Ascending aorta (tissue), 2 donors: Measurements from ENCODE around the gene FAM110D. TPM values are rescaled to one million over a fixed set of nuclear protein-coding genes. Genes with fewer than 3 reads are reported as not detected.

Experiments used
- DNase-seq, 2 donors: peaks; one replicate each; pipeline ENCODE4 v3.0.0-alpha.2; 2019; ENCODE audit warnings: low spot score in 2 of 2
- H3K27ac ChIP-seq, 2 donors: fragments of 200-600 bp; sonication (generic); one replicate each; pipeline ENCODE4 v1.5.1; 2016 to 2017; ENCODE audit warnings: mild to moderate bottlenecking in 1 of 2
- H3K27me3 ChIP-seq: fragments of 200-600 bp; sonication (generic); one replicate; pipeline ENCODE4 v1.5.1; 2017
- H3K36me3 ChIP-seq, 2 donors: fragments of 200-600 bp; sonication (generic); one replicate each; pipeline ENCODE4 v1.5.1; 2016
- H3K4me1 ChIP-seq, 2 donors: fragments of 200-600 bp; sonication (generic); one replicate each; pipeline ENCODE4 v1.5.1; 2016 to 2017; ENCODE audit warnings: mild to moderate bottlenecking in 1 of 2
- H3K4me3 ChIP-seq, 2 donors: fragments of 200-600 bp; sonication (generic); one replicate each; pipeline ENCODE4 v1.5.1; 2016 to 2017; ENCODE audit warnings: mild to moderate bottlenecking in 1 of 2
- H3K9me3 ChIP-seq, 2 donors: fragments of 200-600 bp; sonication (generic); one replicate each; pipeline ENCODE4 v1.5.1; 2016
- CTCF ChIP-seq, 3 experiments: fragments of 200-600 bp in 2 of 3; fragments of 450-650 bp in 1 of 3; sonication (generic) in 2 of 3; IDR thresholded peaks; one replicate each; pipeline ENCODE4 v1.5.1; 2016 to 2019; ENCODE audit warnings: antibody characterized with exemption in 3 of 3, mild to moderate bottlenecking in 1 of 3, moderate library complexity in 1 of 3
- intact Hi-C: fragments of 100-400 bp; cut with DNase I; formaldehyde crosslinking; loops from one replicate; pipeline ENCODE4 v1.15.1; 2023
- total RNA-seq: library from RNA; depleted of rRNA; stranded (reverse); fragments of >200 nt; gene quantifications from one replicate; pipeline ENCODE4 v1.1.0, GENCODE V29; 2016

The FAM110D gene
- total RNA-seq, 1 donor from 2014 or later: 60.0 TPM

- Histone ChIP-seq H3K27me3 (no peaks in the 10 kb centered on the region), H3K27ac (peak overlapping the region in 1 of 2 donors; percentile 24)
- no peak for DNase-seq
These were observed 490 bp upstream of the FAM110D start for GRCh38 chr1:26158271-26158907.

GRCh38 chr1:26159743-26160039 is 812 bp downstream of the FAM110D start:
- Histone ChIP-seq H3K4me1 (peaks cover 6 to 8% of the 10 kb centered on the region in 2 donors), H3K4me3 (peak overlapping the region in 1 of 2 donors; percentile 32), H3K27ac (no peak overlapping the region), H3K27me3 (no peaks in the 10 kb centered on the region), H3K36me3 (no peaks in the 10 kb centered on the region), H3K9me3 (no peaks in the 10 kb centered on the region)
- TF ChIP-seq CTCF (IDR thresholded peaks at IDR 0.05): no peak
- intact Hi-C loops: loop anchor here (5.0 to 10.0 kb wide), 3 partner anchors 122 to 1517 kb away; partner anchors contain the start of genes DHDDS and SRRM1
- DNase-seq: no peak

More at GRCh38 chr1:26158271-26158907, 490 bp upstream of the FAM110D start:
- peaks cover 5 to 6% of the 10 kb centered on the region in 2 donors for H3K4me1 ChIP-seq
- TF ChIP-seq CTCF (IDR thresholded peaks at IDR 0.05): no peak
- no peak overlapping the region for H3K4me3 ChIP-seq
- intact Hi-C loops: no loop called here
- no peaks in the 10 kb centered on the region for H3K36me3 ChIP-seq
- no peaks in the 10 kb centered on the region for H3K9me3 ChIP-seq

GRCh38 chr1:26160527-26161414 is 1.9 kb downstream of the FAM110D start:
- no peak for DNase-seq
- Histone ChIP-seq H3K4me3 (peak overlapping the region; percentile 59 to 76), H3K9me3 (no peaks in the 10 kb centered on the region), H3K27me3 (no peaks in the 10 kb centered on the region), H3K36me3 (no peaks in the 10 kb centered on the region), H3K27ac (peak overlapping the region in 1 of 2 donors; percentile 7), H3K4me1 (peaks cover 6 to 8% of the 10 kb centered on the region in 2 donors)
- no peak for TF ChIP-seq CTCF (IDR thresholded peaks at IDR 0.05)
- intact Hi-C loops: loop anchor here (5.0 to 10.0 kb wide), 3 partner anchors 123 to 1518 kb away; partner anchors contain the start of genes DHDDS and SRRM1

GRCh38 chr1:26161415-26162219 is 2.7 kb downstream of the FAM110D start:
- peak in 1 of 3 experiments; percentile 20 for TF ChIP-seq CTCF (IDR thresholded peaks at IDR 0.05)
- Histone ChIP-seq H3K27me3 (no peaks in the 10 kb centered on the region), H3K4me1 (peaks cover 6 to 8% of the 10 kb centered on the region in 2 donors), H3K36me3 (no peaks in the 10 kb centered on the region), H3K4me3 (peak overlapping the region; percentile 59 to 76), H3K9me3 (no peaks in the 10 kb centered on the region), H3K27ac (peak overlapping the region in 1 of 2 donors; percentile 2)
- peak in 1 of 2 donors; percentile 77 for DNase-seq
- intact Hi-C loops: loop anchor here (5.0 to 10.0 kb wide), 3 partner anchors 124 to 1519 kb away; partner anchors contain the start of genes DHDDS and SRRM1

- Histone ChIP-seq H3K4me1 (peaks cover 6 to 8% of the 10 kb centered on the region in 2 donors), H3K27me3 (no peaks in the 10 kb centered on the region), H3K27ac (no peak overlapping the region), H3K9me3 (no peaks in the 10 kb centered on the region), H3K36me3 (no peaks in the 10 kb centered on the region), H3K4me3 (peak overlapping the region; percentile 59 to 76)
- intact Hi-C loops: loop anchor here (5.0 to 10.0 kb wide), 3 partner anchors 125 to 1520 kb away; partner anchors contain the start of genes DHDDS and SRRM1
- TF ChIP-seq CTCF (IDR thresholded peaks at IDR 0.05): no peak
- DNase-seq: no peak
These were observed 3.4 kb downstream of the FAM110D start for GRCh38 chr1:26162220-26162709.
